ENCODE measurements around the gene MMP1.

GRCh38 chr11:102833731-102834130 is 35.8 kb upstream of the MMP1 start:
- TF ChIP-seq CTCF (IDR thresholded peaks at IDR 0.05; ENCODE audit: low read length) (no peak), EZH2 (IDR thresholded peaks at IDR 0.05; ENCODE audit: borderline replicate concordance, low read length) (no peak)

Data from OCI-LY1 (cell line).